Lung (tissue), 12 donors: ENCODE data around the gene CD19. TPM values are rescaled to one million over a fixed set of nuclear protein-coding genes. Genes with fewer than 3 reads are reported as not detected.
"Not testable (repeated sequence)": the region's sequence is repeated elsewhere in the genome, so short reads cannot be mapped to it uniquely, and the experiment has no call there.

Experiments
- ATAC-seq: fragments of 200-7000 bp; cut with Tn5 transposase; one replicate; pipeline ENCODE4 v1.9.1; 2020; ENCODE audit warnings: moderate number of reproducible peaks; ENCODE audit not compliant: insufficient read depth, low FRiP score
- DNase-seq, 3 donors: peaks; one replicate each; pipeline ENCODE4 v3.0.0-alpha.2; 2013 to 2017
- H3K27ac ChIP-seq, 2 donors: one replicate each; pipeline ENCODE4 v1.5.1; 2013; ENCODE audit warnings: mild to moderate bottlenecking in 2 of 2, moderate library complexity in 2 of 2, control low read depth in 1 of 2, inconsistent platforms in 1 of 2, low read depth in 1 of 2, low read length in 1 of 2
- H3K27me3 ChIP-seq, 3 donors: one replicate each; pipeline ENCODE4 v1.5.1; 2013; ENCODE audit warnings: low read length in 2 of 3; ENCODE audit not compliant: control insufficient read depth in 3 of 3, insufficient read depth in 3 of 3
- H3K36me3 ChIP-seq, 4 donors: one replicate each; pipeline ENCODE4 v1.5.1; 2013; ENCODE audit warnings: low read length in 4 of 4, mild to moderate bottlenecking in 1 of 4, moderate library complexity in 1 of 4; ENCODE audit not compliant: control insufficient read depth in 4 of 4, insufficient read depth in 4 of 4
- H3K4me1 ChIP-seq, 5 donors: one replicate each; pipeline ENCODE4 v1.5.1; 2013; ENCODE audit warnings: low read length in 5 of 5, mild to moderate bottlenecking in 2 of 5, moderate library complexity in 1 of 5; ENCODE audit not compliant: control insufficient read depth in 5 of 5, insufficient read depth in 5 of 5
- H3K4me3 ChIP-seq: one replicate; pipeline ENCODE4 v1.5.1; 2013; ENCODE audit warnings: mild to moderate bottlenecking, control low read depth, moderate library complexity
- H3K9ac ChIP-seq, 2 donors: one replicate each; pipeline ENCODE4 v1.5.1; 2013; ENCODE audit warnings: low read length in 2 of 2, control low read depth in 1 of 2; ENCODE audit not compliant: insufficient read depth in 1 of 2
- H3K9me3 ChIP-seq, 4 donors: one replicate each; pipeline ENCODE4 v1.5.1; 2013; ENCODE audit warnings: low read length in 3 of 4, mild to moderate bottlenecking in 1 of 4, moderate library complexity in 1 of 4; ENCODE audit not compliant: control insufficient read depth in 4 of 4, insufficient read depth in 3 of 4
- CTCF ChIP-seq: IDR thresholded peaks from 2 replicates; pipeline ENCODE4 v1.5.1; 2012; ENCODE audit warnings: mild to moderate bottlenecking; ENCODE audit errors: control extremely low read depth, extremely low read depth
- WGBS, 2 donors: extraction: QIAGEN DNeasy Blood & Tissue Kit; methylation state at CpG; one replicate each; pipeline ENCODE4 v1.1.7; 2013; 5-methylcytosine and 5-hydroxymethylcytosine counted together
- polyA plus RNA-seq, 2 donors: library from polyadenylated mRNA; stranded (reverse); fragments of 200-250 nt; gene quantifications; one replicate each; pipeline ENCODE4 v1.2.1, GENCODE V29; 2013
- total RNA-seq, 2 donors: library from RNA; depleted of rRNA in 1 of 2; stranded (reverse); fragments of >200 nt in 1 of 2; gene quantifications; one replicate each; pipeline ENCODE4 v1.2.1, GENCODE V29; 2014 to 2021
- donor health status: control.
- donor health status: control.
- donor health status: Bipolar disorder and iron deficiency.
- donor health status: healthy.
- donor health status: DM: yes; HTN: yes; CAD: no.

CD19 gene
- total and polyA plus RNA-seq, 4 donors = 0.33 to 2.8 (median 1.2) TPM

GRCh38 chr16:28924399-28924761 lies 7.4 kb upstream of the CD19 start:
- no peak for TF ChIP-seq CTCF
- Histone ChIP-seq H3K36me3 (peaks cover 0 to 6% (median 3%) of the 10 kb centered on the region in 4 donors), H3K4me3 (peak overlapping the region; percentile 85), H3K27ac (peak overlapping the region in 1 of 2 donors; percentile 99), H3K9me3 (no peaks in the 10 kb centered on the region), H3K27me3 (no peaks in the 10 kb centered on the region), H3K4me1 (peaks cover 0 to 13% (median 6%) of the 10 kb centered on the region in 5 donors), H3K9ac (no peak overlapping the region)
- DNase-seq = no peak
- no peak for ATAC-seq
- WGBS, 2 donors = 37 to 44% methylated on average over 15 of the region's 15 CpGs

- peak within 1 kb of the TSS; percentile 85 for H3K4me3 ChIP-seq
- DNase-seq = peak; percentile 94 to 97 (median 96)
- peak within 1 kb of the TSS; percentile 99 for H3K27ac ChIP-seq
- H3K27me3 ChIP-seq = no peaks in the 10 kb centered on the region
- peaks cover 0 to 13% (median 6%) of the 10 kb centered on the region in 5 donors for H3K4me1 ChIP-seq
- peaks cover 0 to 3% (median under 1%) of the 10 kb centered on the region in 4 donors for H3K36me3 ChIP-seq
- ATAC-seq = peak; percentile 92
- 1% methylated on average over 60 to 66 of the region's 66 CpGs for WGBS, 2 donors
- H3K9ac ChIP-seq = peak within 1 kb of the TSS; percentile 88 to 94
- H3K9me3 ChIP-seq = no peaks in the 10 kb centered on the region
- no peak for TF ChIP-seq CTCF
These were observed 6.9 kb upstream of the CD19 start, which contains the start of gene RABEP2 for GRCh38 chr16:28924762-28925385. RABEP2 (minus strand) TSS chr16:28925238; CDS start chr16:28925163, 75 bp downstream.

GRCh38 chr16:28925386-28926228 lies 6.2 kb upstream of the CD19 start:
- TF ChIP-seq CTCF = no peak
- Histone ChIP-seq H3K9me3 (no peaks in the 10 kb centered on the region), H3K9ac (peak overlapping the region; percentile 88 to 94), H3K27ac (peak overlapping the region; percentile 99), H3K36me3 (peaks cover 0 to 3% (median under 1%) of the 10 kb centered on the region in 4 donors), H3K4me1 (peaks cover 0 to 13% (median 6%) of the 10 kb centered on the region in 5 donors), H3K4me3 (peak overlapping the region; percentile 55), H3K27me3 (no peaks in the 10 kb centered on the region)
- WGBS, 2 donors = 1% methylated on average over 46 to 48 of the region's 48 CpGs
- DNase-seq = peak; percentile 87 to 94 (median 91)
- ATAC-seq = peak; percentile 50

GRCh38 chr16:28926284-28926683 lies 5.5 kb upstream of the CD19 start:
- not testable (repeated sequence) for H3K27me3 ChIP-seq, ATAC-seq, H3K4me3 ChIP-seq, H3K9me3 ChIP-seq, H3K27ac ChIP-seq, H3K36me3 ChIP-seq, DNase-seq
- Histone ChIP-seq H3K9ac (peak overlapping the region; percentile 88 to 94), H3K4me1 (peaks cover 0 to 13% (median 6%) of the 10 kb centered on the region in 5 donors)
- 72% methylated on average over 2 of the region's 2 CpGs for WGBS, 2 donors
